Upper lobe of right lung (tissue), 1 donor: ENCODE measurements around the gene DCAF10. TPM values are rescaled to one million over a fixed set of nuclear protein-coding genes. Genes with fewer than 3 reads are reported as not detected.
"Not testable (repeated sequence)": the region's sequence is repeated elsewhere in the genome, so short reads cannot be mapped to it uniquely, and the experiment has no call there.

ENCODE experiments used
- ATAC-seq: fragments of 200-7000 bp; cut with Tn5 transposase; one replicate; pipeline ENCODE4 v1.9.1; 2020; ENCODE audit warnings: mild to moderate bottlenecking, moderate library complexity
- DNase-seq: peaks from one replicate; pipeline ENCODE4 v3.0.0-alpha.2; 2020
- H3K27ac ChIP-seq: fragments of 200-600 bp; one replicate; pipeline ENCODE4 v1.8.0; 2022
- H3K27me3 ChIP-seq: fragments of 200-600 bp; one replicate; pipeline ENCODE4 v1.8.0; 2022; ENCODE audit warnings: mild to moderate bottlenecking
- H3K36me3 ChIP-seq: fragments of 200-600 bp; one replicate; pipeline ENCODE4 v1.8.0; 2022
- H3K4me1 ChIP-seq: fragments of 200-600 bp; one replicate; pipeline ENCODE4 v1.8.0; 2022
- H3K4me3 ChIP-seq: fragments of 200-600 bp; one replicate; pipeline ENCODE4 v1.8.0; 2022; ENCODE audit warnings: mild to moderate bottlenecking
- H3K9me3 ChIP-seq: fragments of 200-600 bp; one replicate; pipeline ENCODE4 v1.8.0; 2022
- intact Hi-C: fragments of 100-400 bp; cut with DNase I; formaldehyde crosslinking; loops from one replicate; pipeline ENCODE4 v1.11.0; 2022
- total RNA-seq: library from RNA; stranded (reverse); fragmentation: NEBNext Ultra II Directional; extraction: Animal tissue kit (Norgen Biotek cat#: 25700); gene quantifications from one replicate; pipeline ENCODE4 v1.2.1, GENCODE V29; 2021
- TF ChIP-seq, protein P1 (sequence below): fragments of 200-600 bp; IDR thresholded peaks from one replicate; pipeline ENCODE4 v1.8.0; 2022; ENCODE audit warnings: antibody characterized with exemption
- donor health status: DM: no; HTN: yes; CAD: no; lungs with severe emphysema.

Gene DCAF10
- total RNA-seq, 1 donor from 2014 or later, result 25.2 TPM

DNA sequence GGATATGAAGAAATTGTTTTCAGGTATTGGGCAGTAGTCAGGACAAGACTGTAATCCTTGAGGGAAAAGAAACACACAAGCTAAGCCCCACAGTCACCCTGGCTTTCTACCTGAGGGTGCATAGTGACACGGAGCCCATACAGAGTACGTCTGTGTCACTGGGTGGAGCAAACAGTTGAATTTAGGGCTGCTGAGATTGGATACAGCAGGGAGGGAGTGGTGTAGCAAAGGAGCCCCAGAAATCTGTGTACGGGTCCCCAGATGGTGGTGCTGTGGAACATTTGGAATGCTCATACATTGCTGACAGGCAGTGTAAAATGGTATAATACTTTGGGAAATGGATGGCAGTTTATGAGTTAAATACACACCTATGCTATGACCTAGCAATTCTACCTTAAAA is 41.9 kb upstream of the DCAF10 start:
- Histone ChIP-seq H3K36me3 (peaks cover 3% of the 10 kb centered on the region), H3K9me3 (no peaks in the 10 kb centered on the region), H3K4me1 (peaks cover 5% of the 10 kb centered on the region), H3K27ac (no peak overlapping the region), H3K4me3 (no peak overlapping the region), H3K27me3 (no peaks in the 10 kb centered on the region)
- ATAC-seq (no peak), DNase-seq (no peak)
- intact Hi-C loops, result no loop called here
- TF ChIP-seq, protein P1, sequence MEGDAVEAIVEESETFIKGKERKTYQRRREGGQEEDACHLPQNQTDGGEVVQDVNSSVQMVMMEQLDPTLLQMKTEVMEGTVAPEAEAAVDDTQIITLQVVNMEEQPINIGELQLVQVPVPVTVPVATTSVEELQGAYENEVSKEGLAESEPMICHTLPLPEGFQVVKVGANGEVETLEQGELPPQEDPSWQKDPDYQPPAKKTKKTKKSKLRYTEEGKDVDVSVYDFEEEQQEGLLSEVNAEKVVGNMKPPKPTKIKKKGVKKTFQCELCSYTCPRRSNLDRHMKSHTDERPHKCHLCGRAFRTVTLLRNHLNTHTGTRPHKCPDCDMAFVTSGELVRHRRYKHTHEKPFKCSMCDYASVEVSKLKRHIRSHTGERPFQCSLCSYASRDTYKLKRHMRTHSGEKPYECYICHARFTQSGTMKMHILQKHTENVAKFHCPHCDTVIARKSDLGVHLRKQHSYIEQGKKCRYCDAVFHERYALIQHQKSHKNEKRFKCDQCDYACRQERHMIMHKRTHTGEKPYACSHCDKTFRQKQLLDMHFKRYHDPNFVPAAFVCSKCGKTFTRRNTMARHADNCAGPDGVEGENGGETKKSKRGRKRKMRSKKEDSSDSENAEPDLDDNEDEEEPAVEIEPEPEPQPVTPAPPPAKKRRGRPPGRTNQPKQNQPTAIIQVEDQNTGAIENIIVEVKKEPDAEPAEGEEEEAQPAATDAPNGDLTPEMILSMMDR, result no peak

DNA sequence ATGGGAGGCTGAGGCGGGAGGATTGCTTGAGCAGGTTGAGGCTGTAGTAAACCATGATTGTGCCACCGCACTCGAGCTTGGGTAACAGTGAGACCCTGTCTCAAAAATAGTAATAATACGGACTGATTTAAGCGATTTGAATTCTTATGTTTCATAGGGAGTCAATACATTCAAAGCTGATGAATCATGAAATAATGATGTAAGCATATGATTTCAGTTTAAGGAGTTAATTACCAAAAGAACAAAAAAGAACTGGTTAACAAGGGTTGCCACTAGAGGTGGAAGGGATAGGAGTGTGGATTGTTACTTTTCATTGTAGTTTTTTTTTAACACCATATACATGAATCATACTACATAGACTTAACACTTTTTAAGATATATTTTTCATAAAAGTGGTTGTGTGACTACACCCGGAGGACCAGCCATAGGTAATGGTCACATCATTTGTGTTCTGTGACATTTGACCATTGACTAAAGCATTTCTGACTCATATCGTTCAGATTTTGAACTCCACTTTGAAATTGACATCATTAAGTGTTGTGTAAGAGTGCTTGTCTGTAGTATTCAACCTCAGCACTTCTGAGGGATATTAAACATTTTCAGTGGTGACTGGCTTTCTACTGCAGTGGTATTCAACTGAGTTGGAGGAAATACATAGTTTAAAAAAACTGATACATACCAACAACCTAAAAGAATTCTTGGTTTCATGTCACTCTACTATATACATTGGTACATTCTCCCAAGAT is 40.0 kb upstream of the DCAF10 start:
- Histone ChIP-seq H3K36me3 (peaks cover 16% of the 10 kb centered on the region), H3K27me3 (no peaks in the 10 kb centered on the region), H3K9me3 (no peaks in the 10 kb centered on the region), H3K4me1 (no peaks in the 10 kb centered on the region), H3K27ac (no peak overlapping the region), H3K4me3 (no peak overlapping the region)
- ATAC-seq, result peak; percentile 45
- TF ChIP-seq, protein P1, result no peak
- DNase-seq, result no peak
- intact Hi-C loops, result no loop called here

- no peaks in the 10 kb centered on the region for H3K4me1 ChIP-seq
- no peaks in the 10 kb centered on the region for H3K9me3 ChIP-seq
- H3K4me3 ChIP-seq, result no peak overlapping the region
- peaks cover 16% of the 10 kb centered on the region for H3K36me3 ChIP-seq
- ATAC-seq (no peak), DNase-seq (no peak)
- intact Hi-C loops, result no loop called here
- TF ChIP-seq, protein P1, result no peak
- no peaks in the 10 kb centered on the region for H3K27me3 ChIP-seq
- no peak overlapping the region for H3K27ac ChIP-seq
Measured at GRCh38 chr9:37761511-37761910, 39.1 kb upstream of the DCAF10 start.

DNA sequence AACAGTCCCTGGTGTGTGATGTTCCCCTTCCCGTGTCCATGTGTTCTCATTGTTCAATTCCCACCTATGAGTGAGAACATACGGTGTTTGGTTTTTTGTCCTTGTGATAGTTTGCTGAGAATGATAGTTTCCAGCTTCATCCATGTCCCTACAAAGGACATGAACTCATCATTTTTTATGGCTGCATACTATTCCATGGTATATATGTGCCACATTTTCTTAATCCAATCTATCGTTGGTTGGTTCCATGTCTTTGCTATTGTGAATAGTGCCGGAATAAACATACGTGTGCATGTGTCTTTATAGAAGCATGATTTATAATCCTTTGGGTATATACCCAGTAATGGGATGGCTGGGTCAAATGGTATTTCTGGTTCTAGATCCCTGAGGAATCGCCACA is 35.3 kb upstream of the DCAF10 start:
- H3K36me3 ChIP-seq, result peaks cover 29% of the 10 kb centered on the region
- H3K4me1 ChIP-seq, intact Hi-C loops, ATAC-seq, DNase-seq, H3K27me3 ChIP-seq, H3K9me3 ChIP-seq, H3K4me3 ChIP-seq, H3K27ac ChIP-seq: not testable (repeated sequence)

DNA sequence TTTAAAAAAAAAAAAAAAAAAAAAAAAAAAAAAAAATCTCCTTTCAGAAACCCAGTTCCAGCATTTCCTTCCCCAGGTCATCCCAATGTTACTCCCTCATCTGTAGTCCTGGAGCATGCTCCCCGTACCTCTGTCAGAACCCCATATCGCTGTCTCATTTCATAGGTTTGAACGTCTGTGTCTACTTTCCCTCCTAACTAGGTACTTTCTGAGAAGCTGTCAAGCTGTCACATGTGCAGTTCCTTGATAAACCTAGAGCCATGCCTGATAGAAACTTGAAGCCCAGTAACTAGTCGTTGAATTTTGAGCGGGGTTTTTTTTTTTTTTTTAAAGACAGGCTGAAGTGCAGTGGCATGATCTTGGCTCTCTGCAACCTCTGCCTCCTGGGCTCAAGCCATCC is 31.3 kb upstream of the DCAF10 start:
- ATAC-seq (no peak), DNase-seq (no peak)
- TF ChIP-seq, protein P1, result no peak
- Histone ChIP-seq H3K27me3 (no peaks in the 10 kb centered on the region), H3K9me3 (no peaks in the 10 kb centered on the region), H3K4me1 (no peaks in the 10 kb centered on the region), H3K36me3 (peaks cover 56% of the 10 kb centered on the region), H3K27ac (no peak overlapping the region), H3K4me3 (no peak overlapping the region)
- intact Hi-C loops, result no loop called here

GRCh38 chr9:37769995-37770394 is 30.6 kb upstream of the DCAF10 start:
- TF ChIP-seq, protein P1, result no peak
- ATAC-seq (no peak), DNase-seq (no peak)
- peaks cover 56% of the 10 kb centered on the region for H3K36me3 ChIP-seq
- H3K27me3 ChIP-seq, result no peaks in the 10 kb centered on the region
- no peaks in the 10 kb centered on the region for H3K4me1 ChIP-seq
- intact Hi-C loops, result no loop called here
- no peaks in the 10 kb centered on the region for H3K9me3 ChIP-seq
- no peak overlapping the region for H3K27ac ChIP-seq
- no peak overlapping the region for H3K4me3 ChIP-seq
